OCI-LY1 (cell line): Measurements from ENCODE around the gene POLG.

Experiments
- H2AFZ ChIP-seq: fragments of 200-600 bp; sonication (generic), shearing (Covaris generic); 2 replicates; pipeline ENCODE4 v1.6.0; 2014; ENCODE audit warnings: antibody characterized with exemption, mild to moderate bottlenecking, low read length
- H3F3A ChIP-seq: fragments of 200-600 bp; sonication (generic), shearing (Covaris generic); 2 replicates; pipeline ENCODE4 v1.6.0; 2014; ENCODE audit warnings: mild to moderate bottlenecking, antibody characterized with exemption, low read length, moderate library complexity; ENCODE audit not compliant: insufficient read depth
- H3K27ac ChIP-seq: fragments of 200-600 bp; sonication (generic); 2 replicates; pipeline ENCODE4 v1.5.1; 2014; ENCODE audit warnings: low read length, mixed run types, mild to moderate bottlenecking, low read depth; ENCODE audit not compliant: poor library complexity, severe bottlenecking
- H3K27me3 ChIP-seq: fragments of 200-600 bp; sonication (generic); 2 replicates; pipeline ENCODE4 v1.6.0; 2014; ENCODE audit warnings: antibody characterized with exemption, mild to moderate bottlenecking, low read length, moderate library complexity; ENCODE audit not compliant: insufficient read depth
- H3K36me3 ChIP-seq: fragments of 200-600 bp; sonication (generic); 2 replicates; pipeline ENCODE4 v1.6.1; 2014; ENCODE audit warnings: mild to moderate bottlenecking, antibody characterized with exemption, low read length, moderate library complexity, mixed read lengths; ENCODE audit not compliant: insufficient read depth
- H3K4me1 ChIP-seq: fragments of 200-600 bp; sonication (generic); 2 replicates; pipeline ENCODE4 v1.5.1; 2014; ENCODE audit warnings: mild to moderate bottlenecking, low read length, moderate library complexity; ENCODE audit not compliant: insufficient read depth, severe bottlenecking
- H3K4me2 ChIP-seq: fragments of 200-600 bp; sonication (generic), shearing (Covaris generic); 2 replicates; pipeline ENCODE4 v1.6.1; 2014; ENCODE audit warnings: low read length
- H3K4me3 ChIP-seq: fragments of 200-600 bp; sonication (generic); 2 replicates; pipeline ENCODE4 v1.5.1; 2014; ENCODE audit warnings: low read length, low read depth, mild to moderate bottlenecking, mixed read lengths; ENCODE audit not compliant: poor library complexity, severe bottlenecking
- H3K79me2 ChIP-seq: fragments of 200-600 bp; shearing (Covaris generic); 2 replicates; pipeline ENCODE4 v1.6.1; 2016; ENCODE audit warnings: mixed run types, low read length, mixed read lengths; ENCODE audit not compliant: insufficient read depth
- H3K9ac ChIP-seq: fragments of 200-600 bp; sonication (generic), shearing (Covaris generic); 2 replicates; pipeline ENCODE4 v1.6.1; 2014; ENCODE audit warnings: mild to moderate bottlenecking, low read length, mixed read lengths
- H3K9me2 ChIP-seq: fragments of 200-600 bp; sonication (generic), shearing (Covaris generic); 2 replicates; pipeline ENCODE4 v1.6.1; 2014; ENCODE audit warnings: low read depth, mild to moderate bottlenecking, low read length, mixed read lengths
- H3K9me3 ChIP-seq: fragments of 200-600 bp; shearing (Covaris generic); 2 replicates; pipeline ENCODE4 v1.6.1; 2014; ENCODE audit warnings: low read length, mixed read lengths
- H4K20me1 ChIP-seq: fragments of 200-600 bp; sonication (generic), shearing (Covaris generic); 2 replicates; pipeline ENCODE4 v1.6.0; 2016; ENCODE audit warnings: mild to moderate bottlenecking, low read length; ENCODE audit not compliant: insufficient read depth
- CTCF ChIP-seq: fragments of 200-600 bp; sonication (generic), shearing (Covaris generic); IDR thresholded peaks from 2 replicates; pipeline ENCODE4 v1.5.1; 2017; ENCODE audit warnings: mild to moderate bottlenecking, antibody characterized with exemption, low read length, moderate library complexity, mixed read lengths
- EZH2 ChIP-seq: fragments of 200-600 bp; sonication (generic), shearing (Covaris generic); IDR thresholded peaks from 2 replicates; pipeline ENCODE4 v1.8.0; 2017; ENCODE audit warnings: borderline replicate concordance, mixed run types, mild to moderate bottlenecking, antibody characterized with exemption, low read length, moderate library complexity, mixed read lengths

Gene POLG

DNA sequence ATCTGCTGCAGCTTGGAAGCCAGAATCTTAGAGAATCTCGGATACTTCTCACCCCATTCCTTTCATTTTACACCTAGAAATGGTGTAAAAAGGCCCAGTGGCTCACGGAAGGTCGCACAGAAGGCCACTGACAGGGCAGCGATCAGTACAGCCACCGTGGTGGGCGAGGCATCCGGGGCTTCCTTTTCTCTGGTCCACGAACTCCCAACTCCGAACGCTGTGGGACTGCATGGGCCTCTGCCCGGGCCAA lies 36.3 kb upstream of the POLG start:
- Histone ChIP-seq H3K27me3 (peaks cover 9% of the 10 kb centered on the region; the same call in 1 of the 2 replicates), H3K4me3 (no peak overlapping the region), H3K9me3 (no peaks in the 10 kb centered on the region), H4K20me1 (no peaks in the 10 kb centered on the region), H3K4me1 (no peaks in the 10 kb centered on the region), H3K36me3 (no peaks in the 10 kb centered on the region), H3K79me2 (no peaks in the 10 kb centered on the region), H3K4me2 (no peak overlapping the region), H3F3A (no peaks in the 10 kb centered on the region), H2AFZ (no peak overlapping the region), H3K9me2 (no peaks in the 10 kb centered on the region), H3K27ac (no peak overlapping the region), H3K9ac (no peak overlapping the region)
- TF ChIP-seq CTCF = no peak
- TF ChIP-seq EZH2 = no peak

DNA sequence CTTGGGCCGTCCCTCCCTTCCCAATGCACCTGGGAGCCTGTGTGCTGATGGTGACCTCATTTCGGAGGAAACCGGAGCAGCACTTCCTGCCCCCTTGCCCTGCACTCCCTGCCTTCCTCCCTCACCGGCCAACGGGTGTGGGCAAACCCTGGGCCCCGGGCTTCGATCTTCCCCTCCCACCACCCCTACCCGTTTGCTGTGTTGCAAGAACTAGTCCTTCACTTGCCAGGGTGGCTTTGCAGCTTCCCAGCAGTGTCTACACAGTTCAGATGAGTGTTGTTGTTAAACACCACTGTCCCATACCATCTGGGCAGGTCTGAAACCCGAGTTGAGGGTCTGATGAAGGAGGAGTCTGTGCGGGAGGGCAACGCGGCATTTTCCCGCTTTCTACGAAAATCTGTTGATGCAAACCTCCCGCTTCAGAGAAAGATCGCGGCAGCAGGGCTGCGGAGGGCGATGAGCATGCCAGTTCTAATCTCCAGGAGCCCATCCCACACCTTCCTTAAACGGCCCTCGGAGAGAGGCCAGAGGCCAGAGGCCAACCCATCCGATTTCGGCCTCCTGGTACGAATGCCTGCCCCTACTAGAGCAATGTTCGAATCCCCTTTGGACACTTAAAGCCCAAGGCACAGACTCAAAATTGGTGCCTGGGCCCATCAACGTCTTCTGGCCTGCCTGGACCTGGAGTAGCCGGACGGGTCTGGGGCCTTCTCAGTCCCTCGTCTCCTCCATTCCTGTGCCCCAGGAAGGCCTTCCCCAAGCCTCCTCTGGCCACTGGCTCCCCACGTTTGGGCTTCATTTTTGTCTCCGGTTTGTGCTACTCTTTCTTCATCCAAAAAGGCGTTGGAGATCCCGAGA lies 35.7 kb upstream of the POLG start:
- Histone ChIP-seq H4K20me1 (no peaks in the 10 kb centered on the region), H3K9me2 (no peaks in the 10 kb centered on the region), H3K36me3 (no peaks in the 10 kb centered on the region), H2AFZ (no peak overlapping the region), H3K27ac (no peak overlapping the region), H3K27me3 (peaks cover 5% of the 10 kb centered on the region; the same call in 1 of the 2 replicates), H3K79me2 (no peaks in the 10 kb centered on the region), H3K4me1 (no peaks in the 10 kb centered on the region), H3F3A (no peaks in the 10 kb centered on the region), H3K4me3 (no peak overlapping the region), H3K9me3 (no peaks in the 10 kb centered on the region), H3K4me2 (no peak overlapping the region), H3K9ac (no peak overlapping the region)
- TF ChIP-seq EZH2 (no peak), CTCF (no peak)

- no peaks in the 10 kb centered on the region for H3K79me2 ChIP-seq
- no peaks in the 10 kb centered on the region for H3K4me1 ChIP-seq
- no peaks in the 10 kb centered on the region for H3K9me3 ChIP-seq
- TF ChIP-seq CTCF (no peak), EZH2 (no peak)
- H4K20me1 ChIP-seq = no peaks in the 10 kb centered on the region
- H3K36me3 ChIP-seq = no peaks in the 10 kb centered on the region
- H3K4me3 ChIP-seq = no peak overlapping the region
- H3K9ac ChIP-seq = no peak overlapping the region
- no peaks in the 10 kb centered on the region for H3F3A ChIP-seq
- H2AFZ ChIP-seq = no peak overlapping the region
- no peaks in the 10 kb centered on the region for H3K9me2 ChIP-seq
- 0 out of 2 replicates have a peak, but pooled peaks cover 5% of the 10 kb centered on the region for H3K27me3 ChIP-seq
- no peak overlapping the region for H3K4me2 ChIP-seq
- H3K27ac ChIP-seq = no peak overlapping the region
Measured at GRCh38 chr15:89369341-89369947, 34.8 kb upstream of the POLG start.
